ENCODE results near the gene CSRNP3.

DNA sequence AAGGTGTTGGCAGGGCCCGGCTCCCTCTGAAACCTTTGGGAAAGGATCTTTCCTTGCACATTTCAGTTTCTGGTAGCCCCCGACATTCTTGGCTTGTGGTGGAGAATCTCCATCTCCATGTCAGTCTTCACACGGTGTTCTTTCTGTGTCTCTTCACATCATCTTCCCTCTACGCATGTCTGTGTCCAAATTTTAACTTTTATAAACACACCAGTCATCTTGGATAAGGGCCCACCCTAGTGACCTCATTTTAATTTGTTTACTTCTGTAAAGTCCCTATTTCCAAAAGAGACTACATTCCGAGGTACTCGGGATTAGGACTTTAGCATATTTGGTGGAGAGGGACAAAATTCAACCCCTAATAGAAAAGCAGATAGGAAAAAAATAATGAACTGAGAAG, 186.2 kb downstream of the CSRNP3 start:
- TF ChIP-seq TAF1 (IDR thresholded peaks at IDR 0.05; ENCODE audit: borderline replicate concordance, insufficient read depth, low read length) (no peak), POLR2AphosphoS5 (IDR thresholded peaks at IDR 0.05; ENCODE audit: low read depth, low read length) (no peak), SIN3A (IDR thresholded peaks at IDR 0.05; ENCODE audit: borderline replicate concordance, insufficient read depth, low read length) (no peak), FOXP2 (optimal IDR thresholded peaks at IDR 0.05; ENCODE audit: borderline replicate concordance, extremely low read depth, extremely low read length, insufficient read depth) (no peak)
- TF ChIP-seq, protein P1, sequence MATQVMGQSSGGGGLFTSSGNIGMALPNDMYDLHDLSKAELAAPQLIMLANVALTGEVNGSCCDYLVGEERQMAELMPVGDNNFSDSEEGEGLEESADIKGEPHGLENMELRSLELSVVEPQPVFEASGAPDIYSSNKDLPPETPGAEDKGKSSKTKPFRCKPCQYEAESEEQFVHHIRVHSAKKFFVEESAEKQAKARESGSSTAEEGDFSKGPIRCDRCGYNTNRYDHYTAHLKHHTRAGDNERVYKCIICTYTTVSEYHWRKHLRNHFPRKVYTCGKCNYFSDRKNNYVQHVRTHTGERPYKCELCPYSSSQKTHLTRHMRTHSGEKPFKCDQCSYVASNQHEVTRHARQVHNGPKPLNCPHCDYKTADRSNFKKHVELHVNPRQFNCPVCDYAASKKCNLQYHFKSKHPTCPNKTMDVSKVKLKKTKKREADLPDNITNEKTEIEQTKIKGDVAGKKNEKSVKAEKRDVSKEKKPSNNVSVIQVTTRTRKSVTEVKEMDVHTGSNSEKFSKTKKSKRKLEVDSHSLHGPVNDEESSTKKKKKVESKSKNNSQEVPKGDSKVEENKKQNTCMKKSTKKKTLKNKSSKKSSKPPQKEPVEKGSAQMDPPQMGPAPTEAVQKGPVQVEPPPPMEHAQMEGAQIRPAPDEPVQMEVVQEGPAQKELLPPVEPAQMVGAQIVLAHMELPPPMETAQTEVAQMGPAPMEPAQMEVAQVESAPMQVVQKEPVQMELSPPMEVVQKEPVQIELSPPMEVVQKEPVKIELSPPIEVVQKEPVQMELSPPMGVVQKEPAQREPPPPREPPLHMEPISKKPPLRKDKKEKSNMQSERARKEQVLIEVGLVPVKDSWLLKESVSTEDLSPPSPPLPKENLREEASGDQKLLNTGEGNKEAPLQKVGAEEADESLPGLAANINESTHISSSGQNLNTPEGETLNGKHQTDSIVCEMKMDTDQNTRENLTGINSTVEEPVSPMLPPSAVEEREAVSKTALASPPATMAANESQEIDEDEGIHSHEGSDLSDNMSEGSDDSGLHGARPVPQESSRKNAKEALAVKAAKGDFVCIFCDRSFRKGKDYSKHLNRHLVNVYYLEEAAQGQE (IDR thresholded peaks at IDR 0.05; ENCODE audit: insufficient read depth in 1 of 2, low read depth in 2 of 2, low read length in 2 of 2) = no peak
